Renal cortical epithelial cell (primary cell): Measurements from ENCODE around the gene TVP23C. TPM values are rescaled to one million over a fixed set of nuclear protein-coding genes. Genes with fewer than 3 reads are reported as not detected.
"Not testable (repeated sequence)": the region's sequence is repeated elsewhere in the genome, so short reads cannot be mapped to it uniquely, and the experiment has no call there.

Source experiments
- DNase-seq: peaks from one replicate; pipeline ENCODE4 v3.0.0-alpha.2; 2011; ENCODE audit warnings: low read depth
- total RNA-seq: library from RNA; depleted of rRNA; stranded (reverse); fragments of >200 nt; gene quantifications from 2 replicates; pipeline ENCODE4 v1.2.3, GENCODE V29; 2014

Gene TVP23C
- total RNA-seq, 1 donor from 2014 or later: 18.9 TPM

DNA sequence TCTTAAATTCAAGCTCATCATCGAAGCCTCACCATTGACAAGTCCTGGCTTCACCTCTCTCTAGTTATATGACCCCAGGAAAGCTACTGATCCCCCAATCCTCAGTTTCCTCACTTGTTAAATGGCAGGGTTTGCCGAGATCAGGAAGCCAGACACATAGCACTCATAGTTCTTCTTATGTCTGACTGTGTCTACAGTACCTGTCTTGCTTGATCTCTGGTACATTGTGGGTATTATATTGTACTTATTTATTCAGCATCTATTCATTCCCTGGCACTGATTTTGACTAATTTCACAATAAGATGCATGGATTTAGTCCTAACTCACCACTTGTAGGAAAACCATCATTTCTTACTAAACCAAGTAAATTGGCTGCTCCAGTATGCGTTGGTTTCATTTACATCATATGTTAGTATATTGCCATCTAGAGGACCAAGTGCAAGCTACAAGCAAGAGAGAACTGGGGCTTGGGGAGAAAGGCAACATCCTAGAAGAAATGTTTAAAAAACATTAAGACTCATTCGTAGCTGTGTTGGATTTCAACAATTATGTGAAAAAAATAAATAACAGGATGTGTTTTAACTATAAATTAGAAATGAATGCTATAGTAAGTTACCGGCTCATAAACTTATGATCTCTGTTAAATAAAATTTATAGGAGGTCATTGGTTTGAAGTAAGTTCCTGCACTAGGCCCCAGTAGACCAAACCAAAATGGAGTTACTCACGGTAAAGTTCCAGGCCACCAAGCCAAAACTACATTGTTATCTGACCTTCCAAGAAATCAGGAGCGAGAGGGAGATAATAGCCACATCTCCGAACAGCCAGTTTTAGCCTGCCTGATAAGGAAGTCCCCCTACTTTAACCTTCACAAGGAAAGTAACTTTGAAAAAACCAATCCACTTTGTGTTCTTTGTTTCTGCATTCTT lies 36.7 kb downstream of the TVP23C start:
- DNase-seq: peak; percentile 63

DNA sequence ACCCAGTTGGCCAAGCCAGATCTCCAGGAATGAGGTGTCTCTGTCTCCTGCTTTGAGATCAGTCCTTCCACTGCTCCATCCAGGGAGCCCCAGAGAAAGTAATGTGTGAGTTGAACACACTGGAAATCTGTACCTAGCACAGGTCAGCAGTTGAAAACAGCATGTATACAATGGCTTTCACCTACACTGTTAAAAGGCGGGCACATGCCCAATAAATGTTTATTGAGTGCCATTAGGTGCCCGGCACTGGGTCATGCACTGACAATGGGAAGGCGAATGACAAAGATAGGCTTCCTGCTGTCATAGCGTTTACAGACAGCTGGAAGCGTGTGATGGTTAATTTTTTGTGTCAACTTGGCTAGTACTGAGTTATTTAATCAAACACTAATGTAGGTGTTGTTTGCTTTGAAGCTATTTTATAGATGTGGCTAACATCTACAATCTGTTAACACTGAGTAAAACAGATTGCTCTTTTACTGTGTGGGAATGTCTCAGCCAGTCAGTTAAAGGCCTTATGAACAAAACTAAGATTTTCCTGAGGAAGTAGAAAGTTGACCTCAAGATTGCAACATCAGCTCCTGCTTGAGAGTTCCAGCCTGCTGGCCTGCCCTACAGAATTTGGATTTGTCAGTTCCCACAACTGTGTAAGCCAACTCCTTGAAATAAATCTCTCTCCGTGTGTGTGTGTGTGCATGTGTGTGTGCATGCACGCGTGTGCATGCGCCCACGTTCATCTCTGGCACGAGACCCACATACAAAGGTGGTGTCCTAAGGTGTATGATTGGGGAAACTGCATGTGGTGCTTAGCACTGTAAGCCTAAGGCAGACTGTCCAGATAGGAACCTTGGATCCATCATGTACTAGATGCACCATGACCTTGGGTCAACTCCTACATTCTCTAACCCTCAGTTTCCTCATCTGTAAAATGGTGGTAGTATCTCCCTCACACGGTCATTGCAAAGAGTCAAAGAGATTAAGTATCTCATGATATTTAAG lies 38.0 kb downstream of the TVP23C start:
- peak; percentile 40 for DNase-seq

DNA sequence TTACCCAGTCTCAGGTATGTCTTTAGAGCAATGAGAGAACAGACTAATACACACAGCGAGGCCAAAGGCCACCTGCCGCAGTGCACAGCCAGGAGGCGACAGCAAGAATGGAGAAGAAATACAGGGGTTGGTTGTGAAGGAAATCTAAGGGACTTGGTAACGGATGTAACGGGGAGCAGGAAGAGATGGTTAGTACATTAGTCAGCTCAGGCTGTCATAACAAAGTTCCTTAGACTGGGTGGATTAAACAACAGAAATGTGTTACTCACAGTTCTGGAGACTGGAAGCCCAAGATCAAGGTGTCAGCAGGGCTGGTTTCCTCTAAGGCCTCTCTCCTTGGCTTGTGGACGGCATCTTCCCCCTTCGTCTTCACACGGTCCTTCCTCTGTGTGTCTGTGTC lies 47.1 kb downstream of the TVP23C start:
- peak; percentile 48 for DNase-seq

DNA sequence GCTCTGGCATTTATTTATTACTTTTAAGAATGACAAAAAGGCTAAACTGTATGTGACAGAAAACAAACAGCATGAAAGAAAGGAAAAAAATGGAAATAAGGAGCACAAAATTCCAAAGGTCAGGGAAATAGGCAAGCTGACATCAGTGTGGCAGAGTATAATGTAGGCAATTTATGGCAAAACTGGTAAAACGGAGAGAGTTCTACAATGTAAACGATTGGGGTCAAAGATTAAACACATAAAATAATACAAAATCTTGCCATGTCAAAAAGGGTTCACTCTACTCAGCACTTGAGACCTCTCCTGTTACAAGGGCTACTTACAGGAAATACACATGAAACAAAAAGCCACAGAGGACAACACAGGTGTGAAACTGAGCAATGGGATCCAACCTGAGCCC lies 48.8 kb downstream of the TVP23C start:
- no peak for DNase-seq

DNA sequence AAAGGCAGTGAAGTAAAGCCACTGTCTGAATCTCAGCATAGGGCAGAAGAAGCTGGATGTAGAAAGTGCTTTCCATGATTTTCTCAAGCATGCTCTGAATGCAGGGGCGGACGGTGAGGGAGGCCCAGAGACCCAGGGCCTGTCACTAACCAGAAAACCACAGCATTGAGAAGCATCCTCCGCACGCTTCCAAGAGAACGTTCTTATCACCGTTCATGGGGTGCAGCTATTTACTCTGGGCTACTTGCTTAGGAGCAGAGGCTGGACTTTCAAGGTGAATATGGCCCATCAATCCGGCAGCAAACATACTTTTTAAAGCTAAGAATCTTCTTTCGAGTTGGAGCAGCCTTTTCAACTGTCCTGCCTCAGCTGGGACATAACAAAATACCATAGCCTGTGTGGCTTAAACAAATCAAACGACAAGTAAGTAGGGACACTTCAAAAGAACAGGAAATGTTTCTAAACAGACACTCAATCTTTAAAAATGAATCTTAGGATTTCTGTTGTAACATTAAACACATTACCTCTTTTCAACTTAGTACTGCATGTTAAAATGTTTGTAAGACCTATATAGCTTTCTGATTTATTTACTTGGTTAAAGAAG lies 49.3 kb downstream of the TVP23C start:
- DNase-seq: no peak

DNA sequence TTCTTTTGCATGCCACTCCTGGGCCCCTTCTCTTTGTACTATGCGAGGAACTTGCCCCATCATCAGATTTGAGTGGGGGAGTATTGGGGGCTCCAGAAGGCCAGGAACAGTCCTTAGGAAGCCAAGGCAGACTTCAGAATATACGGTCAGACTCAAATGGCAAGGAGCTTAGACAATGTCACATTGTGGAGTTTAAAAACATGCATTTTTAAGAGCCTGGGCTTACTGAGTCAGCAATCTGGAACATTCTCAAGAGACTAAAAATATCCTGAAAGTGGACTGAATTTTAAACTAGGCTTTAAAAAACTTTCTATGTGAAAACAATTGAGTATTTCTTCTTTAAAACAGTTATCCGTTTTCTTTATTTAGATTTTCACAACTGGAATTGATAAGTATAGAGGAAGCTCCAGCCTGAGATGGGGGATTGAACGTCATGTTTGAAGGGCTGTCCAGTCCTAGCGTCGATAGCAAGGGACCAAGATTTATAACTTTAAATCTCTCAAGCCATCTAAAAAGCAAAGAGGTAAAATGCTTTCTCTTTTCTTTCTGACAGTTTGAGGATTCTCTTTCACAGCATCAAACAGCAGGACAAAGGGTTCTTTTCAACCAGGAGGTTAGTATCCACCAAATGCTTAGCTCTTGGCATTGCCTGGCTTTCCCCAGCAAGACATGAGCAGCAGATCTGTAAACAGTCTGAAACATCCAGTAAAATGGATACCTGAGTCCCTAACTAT lies 50.1 kb downstream of the TVP23C start:
- DNase-seq: no peak

DNA sequence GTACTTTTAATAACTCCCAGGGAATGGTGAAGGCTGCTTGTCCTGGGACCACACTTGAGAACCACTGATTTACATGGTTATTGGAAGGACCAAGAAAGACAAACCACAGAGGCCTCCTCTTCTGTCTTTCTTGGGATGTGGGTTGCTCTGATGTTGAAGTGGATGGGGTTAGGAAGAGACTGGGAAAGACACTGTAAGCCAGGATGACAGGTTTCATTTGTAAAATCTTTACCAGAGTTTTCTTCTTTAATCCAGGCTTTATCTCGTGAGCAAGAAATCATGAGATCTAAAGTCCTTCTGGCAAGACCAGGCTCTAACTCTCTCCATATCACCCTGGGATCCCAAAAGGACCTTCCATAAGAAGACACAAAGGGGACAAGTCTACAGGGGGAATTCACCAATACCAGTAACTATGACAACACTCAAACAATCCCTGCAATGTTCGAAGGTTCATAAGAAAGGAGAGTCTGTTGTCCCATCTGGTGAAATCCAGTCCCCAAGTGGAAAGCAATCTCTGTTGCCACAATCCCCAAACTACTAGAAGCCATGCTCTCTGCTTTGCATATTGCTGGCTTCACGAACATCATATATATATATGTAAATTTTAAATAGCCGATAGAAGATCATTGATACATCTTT lies 51.1 kb downstream of the TVP23C start:
- DNase-seq: no peak

DNA sequence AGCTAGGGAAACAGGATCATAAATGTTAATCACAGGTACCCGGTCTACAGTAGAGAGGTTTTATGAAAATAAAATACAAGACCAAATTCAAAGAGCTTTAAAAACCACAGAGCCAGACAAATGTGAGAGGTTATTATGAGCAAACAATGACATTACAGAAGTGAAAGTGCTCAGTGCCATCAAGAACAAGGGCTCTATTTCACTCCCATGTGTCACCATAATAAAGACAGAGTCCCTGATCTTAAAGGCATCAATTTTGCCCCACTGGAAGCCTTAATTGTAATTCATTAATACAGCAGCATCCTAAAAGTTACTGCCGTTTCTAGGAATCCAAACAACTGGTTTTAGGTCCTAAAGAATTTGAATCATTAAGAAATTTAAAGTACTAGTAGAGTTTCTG lies 52.1 kb downstream of the TVP23C start:
- DNase-seq: no peak

DNA sequence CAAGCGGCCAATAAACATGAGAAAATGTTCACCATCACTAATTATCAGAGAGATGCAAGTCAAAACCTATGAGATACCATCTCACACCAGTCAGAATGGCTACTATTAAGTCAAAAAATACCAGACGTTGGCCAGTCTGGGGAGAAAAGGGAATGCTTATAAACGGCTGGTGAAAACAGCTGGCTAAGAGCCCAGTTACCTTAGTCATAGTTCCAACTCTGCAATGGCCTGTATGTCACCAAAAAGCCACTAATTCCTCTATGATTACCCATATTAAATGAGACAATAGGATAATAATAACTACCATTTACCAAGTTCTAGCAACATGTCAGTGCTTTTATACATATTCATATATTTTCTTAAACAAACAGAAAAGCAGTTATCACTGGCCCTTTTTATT lies 52.9 kb downstream of the TVP23C start:
- peak; percentile 71 for DNase-seq

DNA sequence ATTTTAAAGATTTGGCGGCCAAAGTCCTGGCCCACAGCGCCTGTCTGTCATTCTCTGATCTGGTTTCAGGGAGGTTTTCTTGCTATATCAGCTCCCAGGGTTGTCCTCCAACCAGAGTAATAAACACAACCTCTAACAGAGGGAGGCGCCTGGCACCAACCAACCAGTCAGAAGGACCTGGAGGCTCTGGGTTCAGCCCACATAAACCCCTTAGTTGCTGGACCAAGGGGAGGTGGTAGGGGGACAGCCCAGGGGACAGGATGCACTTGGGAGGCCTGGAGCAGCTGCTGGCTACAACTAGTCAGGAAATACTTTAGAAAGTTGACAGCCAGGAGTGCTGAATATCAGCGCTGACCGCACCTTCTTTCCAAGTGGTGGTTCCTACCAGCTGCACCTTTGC lies 54.2 kb downstream of the TVP23C start:
- DNase-seq: no peak

DNA sequence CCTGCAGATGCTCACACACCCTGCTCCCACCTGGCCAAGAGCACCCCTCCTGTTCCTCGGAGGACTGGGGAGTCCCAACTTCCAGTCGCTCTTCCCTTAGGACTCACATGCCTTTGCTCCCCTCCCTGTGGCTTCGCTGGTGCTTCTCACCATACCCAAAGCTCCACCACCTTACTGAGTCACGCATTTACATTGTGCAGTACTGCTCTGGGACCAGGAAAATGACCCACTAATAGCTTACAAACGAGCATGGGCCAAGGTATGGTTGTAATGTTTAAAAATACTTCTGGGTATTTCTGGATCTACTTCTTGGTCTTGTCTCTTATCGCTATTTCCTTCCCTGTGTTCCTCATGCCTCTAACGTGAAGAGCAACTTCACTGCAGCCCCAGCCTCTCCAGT lies 54.8 kb downstream of the TVP23C start:
- DNase-seq: no peak

DNA sequence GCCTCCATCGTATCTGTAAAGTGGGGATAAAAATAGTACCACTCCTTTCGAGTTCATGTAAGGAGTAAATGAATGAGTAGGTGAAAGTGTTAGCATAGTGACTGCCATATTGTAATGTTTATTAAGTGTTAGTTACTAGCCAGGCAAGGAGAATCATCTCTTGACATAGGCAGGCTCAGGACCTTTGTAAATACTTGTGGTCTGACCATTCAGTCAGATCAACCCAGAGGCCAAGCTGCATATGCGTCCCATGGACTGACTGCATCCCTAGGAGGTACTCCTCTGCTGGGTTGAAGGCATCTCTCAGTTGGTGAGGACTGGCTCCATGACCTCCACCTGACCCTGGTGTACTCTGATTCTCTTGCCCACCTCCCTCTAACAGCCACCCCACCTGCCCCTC lies 55.4 kb downstream of the TVP23C start:
- no peak for DNase-seq

DNA sequence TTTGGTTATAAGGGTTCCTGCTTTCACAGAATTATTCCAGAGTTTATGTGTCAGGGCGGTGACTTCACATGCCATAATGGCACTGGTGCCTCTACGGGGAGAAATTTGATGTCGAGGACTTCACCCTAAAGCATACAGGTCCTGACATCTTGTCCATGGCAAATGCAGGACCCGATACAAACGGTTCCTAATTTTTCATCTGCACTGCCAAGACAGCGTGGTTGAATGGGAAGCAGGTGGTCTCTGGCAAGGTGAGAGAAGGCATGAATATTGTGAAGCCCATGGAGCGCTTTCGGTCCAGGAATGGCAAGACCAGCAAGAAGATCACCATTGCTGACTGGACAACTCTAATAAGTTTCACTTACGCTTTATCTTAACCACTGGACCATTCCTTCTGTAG lies 56.3 kb downstream of the TVP23C start:
- DNase-seq: no peak

DNA sequence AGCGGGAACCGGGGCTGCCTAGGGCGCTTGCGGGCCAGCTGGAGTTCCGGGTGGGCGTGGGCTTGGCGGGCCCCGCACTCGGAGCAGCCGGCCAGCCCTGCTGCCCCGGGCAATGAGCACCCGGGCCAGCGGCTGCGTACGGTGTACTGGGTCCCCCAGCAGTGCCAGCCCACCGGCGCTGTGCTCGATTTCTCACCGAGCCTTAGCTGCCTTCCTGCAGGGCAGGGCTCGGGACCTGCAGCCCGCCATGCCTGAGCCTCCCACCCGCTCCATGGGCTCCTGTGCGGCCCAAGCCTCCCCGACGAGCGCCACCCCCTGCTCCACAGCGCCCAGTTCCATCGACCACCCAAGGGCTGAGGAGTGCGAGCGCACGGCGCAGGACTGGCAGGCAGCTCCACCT lies 57.6 kb downstream of the TVP23C start:
- DNase-seq: not testable (repeated sequence)

DNA sequence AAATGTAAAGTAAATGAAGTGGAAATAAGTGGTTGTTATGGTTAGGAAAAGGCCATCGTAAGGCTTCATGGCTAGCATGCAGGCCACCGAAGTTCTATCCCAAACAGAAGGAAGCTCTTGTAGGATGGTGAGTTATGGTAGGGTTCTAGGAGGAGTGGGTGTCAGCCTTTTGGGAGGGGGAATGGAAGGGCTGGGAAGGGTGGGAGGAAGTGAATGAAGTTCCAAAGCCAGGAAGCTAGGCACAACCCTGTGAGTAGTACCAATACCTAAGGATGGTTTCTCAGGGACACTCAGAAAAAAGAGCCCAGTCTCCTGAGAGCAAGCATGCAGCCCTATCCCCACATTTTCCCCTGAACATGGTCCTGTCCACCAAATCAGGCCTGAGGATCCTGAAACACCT lies 59.6 kb downstream of the TVP23C start:
- DNase-seq: no peak

DNA sequence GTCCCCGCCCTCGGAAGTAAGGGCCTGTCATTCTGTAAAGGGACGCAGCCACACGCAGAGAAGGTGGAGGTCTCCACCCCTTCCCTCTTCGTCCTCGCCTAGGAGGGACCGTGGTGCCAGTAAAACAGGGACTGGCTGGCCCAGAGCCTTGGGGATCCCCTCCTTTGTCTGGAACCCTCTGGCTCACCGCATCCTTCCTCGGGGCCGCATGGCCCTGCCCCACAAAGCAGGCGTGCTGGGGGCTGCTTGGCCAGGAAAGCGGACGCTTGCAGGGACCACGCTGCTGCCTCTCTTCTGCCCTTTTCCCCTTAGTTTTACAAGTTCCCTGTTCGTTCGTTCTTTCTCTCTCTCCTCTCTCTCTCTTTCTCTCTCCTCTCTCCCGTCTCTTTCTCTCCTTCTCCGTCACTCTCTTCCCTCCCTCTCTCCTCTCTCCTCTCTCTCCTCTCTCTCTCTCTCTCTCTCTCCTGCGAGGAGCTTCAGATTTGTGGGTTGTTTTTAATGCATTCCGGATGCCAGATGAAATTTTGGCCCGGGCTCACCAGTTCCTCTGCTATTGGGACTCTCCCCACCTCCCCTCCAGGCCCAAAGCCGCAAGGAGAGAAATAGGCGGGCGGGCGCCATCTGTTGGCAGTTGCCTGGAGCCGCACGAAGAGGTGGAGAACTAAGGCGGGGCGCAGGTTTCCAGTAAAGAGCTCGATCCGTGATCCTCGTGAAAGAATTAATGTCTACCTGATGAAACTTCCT lies 60.7 kb downstream of the TVP23C start:
- DNase-seq: peak; percentile 16

DNA sequence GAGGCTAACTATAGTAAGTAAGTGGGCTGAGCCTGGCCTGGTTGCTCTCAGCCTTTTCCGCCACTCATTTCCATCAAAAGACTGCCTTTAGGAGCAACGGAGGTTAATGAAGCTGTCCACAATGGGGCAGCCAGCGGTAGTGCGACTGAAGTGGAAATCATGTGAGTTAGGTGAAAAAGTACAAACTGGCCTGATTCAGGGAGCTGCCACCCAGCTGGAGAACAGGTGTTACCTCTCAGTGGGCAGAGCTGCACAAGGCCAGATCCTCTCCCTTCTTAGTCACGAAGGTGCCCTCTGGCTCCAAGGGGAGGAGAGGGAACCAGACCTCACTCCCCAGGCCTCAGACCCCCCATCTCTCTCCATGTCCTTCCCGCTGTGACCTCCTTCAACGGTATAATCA lies 61.5 kb downstream of the TVP23C start:
- DNase-seq: no peak

DNA sequence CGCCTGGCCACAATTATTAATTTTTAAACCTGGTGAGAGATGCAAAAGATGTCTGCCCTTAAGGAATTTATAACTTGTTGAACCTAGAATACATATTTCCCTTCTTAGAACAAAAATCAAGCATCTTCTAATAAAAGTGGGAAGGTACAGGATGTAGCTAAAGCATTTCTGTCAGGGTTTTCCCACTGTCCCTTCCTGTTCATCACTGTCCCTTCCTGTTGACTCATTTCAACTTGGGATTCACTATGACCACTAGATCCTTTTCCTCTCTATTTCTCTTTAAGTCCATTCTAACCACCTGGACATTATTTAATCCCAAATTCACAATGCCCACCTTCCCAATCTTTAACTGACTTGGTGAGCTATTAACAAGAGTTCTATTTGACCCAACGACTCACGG lies 62.0 kb downstream of the TVP23C start:
- no peak for DNase-seq

DNA sequence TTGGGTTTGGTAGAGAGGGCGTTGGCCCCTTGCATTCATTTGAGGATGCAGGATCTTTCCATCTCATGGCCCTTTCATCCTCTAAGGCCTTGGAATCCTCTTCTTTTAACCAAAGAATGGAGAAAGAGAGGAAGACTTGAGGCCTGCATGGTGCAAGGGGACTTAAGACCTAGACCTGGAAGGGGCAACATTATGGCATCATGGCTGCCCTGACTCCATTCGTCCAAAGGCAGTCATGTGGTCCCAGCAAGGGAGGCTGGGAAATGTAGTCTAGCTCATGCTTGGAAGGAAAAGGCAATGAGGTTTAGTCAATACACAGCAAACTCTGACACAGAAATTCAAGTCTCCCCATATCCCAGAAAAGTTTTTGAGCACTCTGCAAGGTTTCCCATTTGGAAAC lies 65.2 kb downstream of the TVP23C start:
- DNase-seq: no peak
